CD14-positive monocyte (primary cell): ENCODE results near the gene UGGT1. TPM values are rescaled to one million over a fixed set of nuclear protein-coding genes. Genes with fewer than 3 reads are reported as not detected.

Experiments used
- DNase-seq, 3 donors: peaks; one replicate each; pipeline ENCODE4 v3.0.0-alpha.2; 2011 to 2022
- H2AFZ ChIP-seq: 2 replicates; pipeline ENCODE4 v1.6.0; 2012; ENCODE audit warnings: mild to moderate bottlenecking, low read depth, low read length, inconsistent platforms; ENCODE audit not compliant: insufficient read depth, poor library complexity, severe bottlenecking
- H3K27ac ChIP-seq, 2 donors: 1 replicate in 1 of 2; 2 replicates in 1 of 2; pipeline ENCODE4 v1.5.1; 2012 to 2013; ENCODE audit warnings: low read length in 2 of 2, control low read depth in 1 of 2, inconsistent platforms in 1 of 2, low read depth in 1 of 2, mild to moderate bottlenecking in 1 of 2
- H3K27me3 ChIP-seq, 2 donors: one replicate each; pipeline versions ENCODE4 v1.6.0 to v1.6.1; 2011 to 2013; ENCODE audit warnings: low read length in 2 of 2; ENCODE audit not compliant: control insufficient read depth in 2 of 2, insufficient read depth in 2 of 2
- H3K36me3 ChIP-seq, 2 donors: replicated peaks in 1 of 2; 1 replicate in 1 of 2; 2 replicates in 1 of 2; pipeline versions ENCODE4 v1.5.1 to v1.6.1; 2012 to 2013; ENCODE audit warnings: low read length in 2 of 2, control low read depth in 1 of 2, inconsistent platforms in 1 of 2, mild to moderate bottlenecking in 1 of 2; ENCODE audit not compliant: insufficient read depth in 2 of 2, control insufficient read depth in 1 of 2
- H3K4me1 ChIP-seq, 2 donors: 1 replicate in 1 of 2; 2 replicates in 1 of 2; pipeline versions ENCODE4 v1.5.1 to v1.6.1; 2012 to 2013; ENCODE audit warnings: low read length in 2 of 2, control low read depth in 1 of 2, inconsistent platforms in 1 of 2, mild to moderate bottlenecking in 1 of 2, moderate library complexity in 1 of 2; ENCODE audit not compliant: insufficient read depth in 2 of 2, control insufficient read depth in 1 of 2
- H3K4me2 ChIP-seq: replicated peaks from 2 replicates; pipeline ENCODE3; 2012; ENCODE audit warnings: low read length, moderate library complexity, mild to moderate bottlenecking; ENCODE audit not compliant: poor library complexity, severe bottlenecking; ENCODE audit errors: extremely low read depth
- H3K4me3 ChIP-seq, 3 experiments: fragments of 200-600 bp in 1 of 3; sonication (generic) in 1 of 3; replicated peaks in 1 of 3; 1 replicate in 2 of 3; 2 replicates in 1 of 3; pipeline ENCODE4 v1.5.1; 2011 to 2013; ENCODE audit warnings: low read length in 3 of 3, mild to moderate bottlenecking in 3 of 3, control low read depth in 2 of 3, low read depth in 2 of 3, inconsistent platforms in 1 of 3, moderate library complexity in 1 of 3
- H3K79me2 ChIP-seq: 2 replicates; pipeline ENCODE4 v1.6.0; 2012; ENCODE audit warnings: mild to moderate bottlenecking, control low read depth, inconsistent platforms, low read length, moderate library complexity; ENCODE audit not compliant: insufficient read depth
- H3K9ac ChIP-seq: 2 replicates; pipeline ENCODE4 v1.6.0; 2017; ENCODE audit warnings: low read length, mild to moderate bottlenecking; ENCODE audit not compliant: insufficient read depth, poor library complexity, severe bottlenecking
- H3K9me3 ChIP-seq, 2 donors: replicated peaks in 1 of 2; 1 replicate in 1 of 2; 2 replicates in 1 of 2; pipeline versions ENCODE4 v1.5.1 to v1.6.1; 2012 to 2013; ENCODE audit warnings: low read length in 2 of 2, control low read depth in 1 of 2; ENCODE audit not compliant: control insufficient read depth in 1 of 2, insufficient read depth in 1 of 2
- H4K20me1 ChIP-seq: 2 replicates; pipeline ENCODE4 v1.6.0; 2012; ENCODE audit warnings: mild to moderate bottlenecking, low read length, control low read depth, moderate library complexity; ENCODE audit not compliant: insufficient read depth
- H3K27ac Mint-ChIP-seq, 7 donors: one replicate each; pipeline ENCODE4 v1.8.0; 2020; ENCODE audit warnings: mild to moderate bottlenecking in 7 of 7, mixed read lengths in 7 of 7, moderate library complexity in 6 of 7, inconsistent platforms in 2 of 7
- H3K27me3 Mint-ChIP-seq, 3 donors: one replicate each; pipeline ENCODE4 v1.8.0; 2021 to 2022; ENCODE audit warnings: low read depth in 3 of 3, mild to moderate bottlenecking in 3 of 3, mixed read lengths in 3 of 3, moderate library complexity in 3 of 3, inconsistent platforms in 1 of 3
- H3K36me3 Mint-ChIP-seq, 2 donors: one replicate each; pipeline ENCODE4 v1.8.0; 2020; ENCODE audit warnings: mixed read lengths in 2 of 2, inconsistent platforms in 1 of 2, mild to moderate bottlenecking in 1 of 2
- H3K4me1 Mint-ChIP-seq: one replicate; pipeline ENCODE4 v1.8.0; 2020; ENCODE audit warnings: mild to moderate bottlenecking, mixed read lengths
- H3K4me3 Mint-ChIP-seq, 2 donors: one replicate each; pipeline ENCODE4 v1.8.0; 2020; ENCODE audit warnings: mild to moderate bottlenecking in 2 of 2, mixed read lengths in 2 of 2, moderate library complexity in 1 of 2
- H3K9me3 Mint-ChIP-seq, 7 donors: one replicate each; pipeline ENCODE4 v1.8.0; 2020 to 2022; ENCODE audit warnings: mixed read lengths in 7 of 7, mild to moderate bottlenecking in 6 of 7, moderate library complexity in 6 of 7, inconsistent platforms in 2 of 7
- CTCF ChIP-seq: fragments of 200-600 bp; IDR thresholded peaks from one replicate; pipeline ENCODE4 v1.8.0; 2022; ENCODE audit warnings: antibody characterized with exemption, mild to moderate bottlenecking
- WGBS: methylation state at CpG from one replicate; pipeline ENCODE4 v1.1.5; 2013; ENCODE audit warnings: missing lambda C conversion rate; ENCODE audit not compliant: insufficient coverage; 5-methylcytosine and 5-hydroxymethylcytosine counted together
- intact Hi-C, 2 donors: fragments of 100-400 bp; cut with micrococcal nuclease; formaldehyde crosslinking; loops; one replicate each; pipeline versions ENCODE4 v1.15.0 to v1.15.1; 2023
- polyA plus RNA-seq, 3 donors: library from polyadenylated mRNA; depleted of rRNA in 1 of 3; unstranded in 2 of 3; stranded (reverse) in 1 of 3; fragments of 300-500 nt in 2 of 3; fragments of >200 nt in 1 of 3; fragmentation: Illumina TruSeq in 2 of 3; gene quantifications; 1 replicate in 2 of 3; 2 replicates in 1 of 3; pipeline ENCODE4 v1.2.3, GENCODE V29; 2012 to 2021

The UGGT1 gene
- polyA plus RNA-seq, 3 donors: 8.7 to 15.8 (median 13.8) TPM

- H2AFZ ChIP-seq: no peak overlapping the region
- no peak overlapping the region for H3K9ac ChIP-seq
- no peak for DNase-seq
- no peaks in the 10 kb centered on the region for H3K79me2 ChIP-seq
- H3K27me3 ChIP-seq: peaks cover 0 to 11% of the 10 kb centered on the region in 2 donors
- no peaks in the 10 kb centered on the region for H3K36me3 ChIP-seq
- Mint-ChIP-seq H3K4me3 (no peak overlapping the region), H3K36me3 (no peaks in the 10 kb centered on the region), H3K27ac (no peak overlapping the region), H3K9me3 (peaks cover 0 to 2% (median 0%) of the 10 kb centered on the region in 7 donors), H3K27me3 (peaks cover 10 to 24% (median 14%) of the 10 kb centered on the region in 3 donors), H3K4me1 (peaks cover 8% of the 10 kb centered on the region)
- intact Hi-C loops: loop anchor here in 1 of 2 donors (2.0 kb wide), 1 partner anchor 57 kb away; no protein-coding TSS in a partner anchor
- no peak overlapping the region for H3K27ac ChIP-seq
- no peaks in the 10 kb centered on the region for H4K20me1 ChIP-seq
- H3K4me2 ChIP-seq: no peak overlapping the region
- H3K9me3 ChIP-seq: no peaks in the 10 kb centered on the region
- no peak for TF ChIP-seq CTCF
- no peak overlapping the region for H3K4me3 ChIP-seq
- WGBS: 94% methylated on average over 8 of the region's 8 CpGs
- H3K4me1 ChIP-seq: peaks cover 4 to 12% of the 10 kb centered on the region in 2 donors
These were observed 144.6 kb downstream of the UGGT1 start for GRCh38 chr2:128235581-128235980.

- DNase-seq: no peak
- H3K27me3 Mint-ChIP-seq: peaks cover 10 to 19% (median 12%) of the 10 kb centered on the region in 3 donors
- H3K27ac Mint-ChIP-seq: peak overlapping the region in 1 of 7 donors; percentile 5
- no peak for TF ChIP-seq CTCF
- no peak overlapping the region for H3K4me3 Mint-ChIP-seq
- H3K4me1 Mint-ChIP-seq: peaks cover 6% of the 10 kb centered on the region
- Histone ChIP-seq H4K20me1 (no peaks in the 10 kb centered on the region), H3K36me3 (no peaks in the 10 kb centered on the region), H3K4me1 (peaks cover 4 to 12% of the 10 kb centered on the region in 2 donors), H3K4me2 (no peak overlapping the region), H3K4me3 (no peak overlapping the region), H3K9me3 (no peaks in the 10 kb centered on the region), H3K27me3 (peaks cover 0 to 11% of the 10 kb centered on the region in 2 donors), H3K79me2 (no peaks in the 10 kb centered on the region), H3K9ac (no peak overlapping the region), H2AFZ (no peak overlapping the region), H3K27ac (no peak overlapping the region)
- WGBS: 98% methylated on average over 5 of the region's 8 CpGs
- peaks cover 0 to 2% (median 0%) of the 10 kb centered on the region in 7 donors for H3K9me3 Mint-ChIP-seq
- no peaks in the 10 kb centered on the region for H3K36me3 Mint-ChIP-seq
- intact Hi-C loops: no loop called here
These were observed 145.6 kb downstream of the UGGT1 start for GRCh38 chr2:128236491-128237035.
